ENCODE measurements around the gene MKX. TPM values are rescaled to one million over a fixed set of nuclear protein-coding genes. Genes with fewer than 3 reads are reported as not detected.

The MKX gene
- total and polyA plus RNA-seq, 2 donors (not counting 3 experiments of a cell fraction or from before 2014, with no cell fraction given): not detected

DNA sequence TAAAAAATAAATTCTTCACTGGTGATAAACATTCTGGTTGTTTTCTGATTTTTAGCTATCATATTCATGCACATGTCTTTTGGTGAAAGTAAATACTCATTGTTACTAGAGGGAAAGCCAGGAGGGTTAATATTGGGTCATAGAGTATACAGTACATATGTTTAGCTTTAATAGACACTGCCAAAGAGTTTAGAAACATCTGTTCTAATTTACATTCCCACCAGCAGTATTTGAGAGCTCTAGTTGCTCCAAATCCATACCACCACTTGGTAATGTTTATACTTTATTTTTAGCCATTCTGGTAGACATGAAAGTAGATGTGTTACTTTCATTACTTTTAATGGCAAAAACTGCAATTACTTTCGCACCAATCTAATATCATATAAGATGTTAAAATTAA lies 108.8 kb downstream of the MKX start:
- H3K36me3 ChIP-seq (ENCODE audit: control insufficient read depth in 2 of 2, extremely low read depth in 1 of 2, insufficient read depth in 2 of 2, low read length in 2 of 2): no peaks in the 10 kb centered on the region
- FAIRE-seq (no peak), DNase-seq (ENCODE audit: low read depth, low spot score) (no peak)
- dilution Hi-C loops (cut with MboI; ENCODE audit: extremely low pct_ligation_motif_present, low sequenced_read_pairs) (no loop called here), intact Hi-C loops (cut with micrococcal nuclease) (no loop called here)
- H3K9ac ChIP-seq (replicated peaks; ENCODE audit: extremely low read depth, insufficient read depth, low read length): no peak overlapping the region
- no peaks in the 10 kb centered on the region for H3K4me1 ChIP-seq (ENCODE audit: control insufficient read depth, extremely low read depth, insufficient read depth, low read length)
- no peaks in the 10 kb centered on the region for H3K79me2 ChIP-seq (ENCODE audit: control insufficient read depth, insufficient read depth, low read length)
- H3K9me1 ChIP-seq (replicated peaks; ENCODE audit: control insufficient read depth, extremely low read depth, insufficient read depth, low read length): no peaks in the 10 kb centered on the region
- H3K4me3 ChIP-seq (replicated peaks in 1 of 3; ENCODE audit: insufficient read depth in 1 of 3, low read depth in 1 of 3, low read length in 3 of 3): no peak overlapping the region
- POLR2A ChIA-PET: no interaction called here
- no peaks in the 10 kb centered on the region for H3K9me3 ChIP-seq (replicated peaks; ENCODE audit: control insufficient read depth, insufficient read depth, low read length)
- no TSS peak for BruUV-seq (replicated peaks)
- no peak overlapping the region for H3K27ac ChIP-seq (ENCODE audit: insufficient read depth, low read depth, low read length)
- CTCF ChIA-PET: no interaction called here
- TF ChIP-seq FOS (IDR thresholded peaks at IDR 0.05; ENCODE audit: borderline replicate concordance, insufficient read depth, low read length) (no peak), MYC (IDR thresholded peaks at IDR 0.05; ENCODE audit: low read depth, low read length) (no peak)
- TF ChIP-seq, protein P1, sequence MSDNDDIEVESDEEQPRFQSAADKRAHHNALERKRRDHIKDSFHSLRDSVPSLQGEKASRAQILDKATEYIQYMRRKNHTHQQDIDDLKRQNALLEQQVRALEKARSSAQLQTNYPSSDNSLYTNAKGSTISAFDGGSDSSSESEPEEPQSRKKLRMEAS (IDR thresholded peaks at IDR 0.05; ENCODE audit: insufficient read depth, insufficient read length): no peak
- H3K4me2 ChIP-seq (ENCODE audit: insufficient read depth, low read length): no peak overlapping the region
- no peak overlapping the region for H2AFZ ChIP-seq (ENCODE audit: low read depth, low read length)
- no peaks in the 10 kb centered on the region for H4K20me1 ChIP-seq (replicated peaks; ENCODE audit: control insufficient read depth, extremely low read depth, insufficient read depth, low read length)
- H3K27me3 ChIP-seq (ENCODE audit: control insufficient read depth in 2 of 2, insufficient read depth in 2 of 2, low read length in 2 of 2): peaks cover 0 to 4% of the 10 kb centered on the region in 2 experiments

DNA sequence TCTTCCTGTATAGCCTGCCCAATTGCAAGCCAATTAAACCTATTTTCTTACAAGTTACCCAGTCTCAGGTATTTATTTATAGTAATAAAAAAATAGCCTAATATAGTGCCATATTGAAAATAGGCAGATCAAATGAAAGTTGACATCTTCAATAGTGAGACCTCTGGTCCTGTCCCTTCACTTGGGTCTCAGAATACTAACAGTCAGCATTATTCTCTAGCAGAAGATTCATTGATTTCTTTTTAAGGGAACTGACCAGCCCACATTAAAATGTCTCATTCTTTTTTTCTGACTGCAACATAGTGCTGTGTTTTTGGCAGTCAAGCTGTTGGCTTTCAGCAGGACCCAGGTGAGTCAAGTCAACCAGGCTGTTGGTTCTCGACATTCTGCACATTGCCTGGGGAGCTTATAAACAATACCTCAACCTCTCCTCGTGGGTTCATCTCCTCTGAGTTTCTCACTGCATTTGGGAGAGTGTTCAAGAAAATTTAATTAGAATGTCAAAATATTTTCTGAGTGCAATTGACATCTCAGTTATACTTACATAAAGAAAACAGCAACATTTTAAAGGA lies 109.8 kb downstream of the MKX start:
- ChIA-PET CTCF (no interaction called here), POLR2A (no interaction called here)
- Histone ChIP-seq H3K9me3 (replicated peaks; ENCODE audit: control insufficient read depth, insufficient read depth, low read length) (no peaks in the 10 kb centered on the region), H3K27me3 (ENCODE audit: control insufficient read depth in 2 of 2, insufficient read depth in 2 of 2, low read length in 2 of 2) (no peaks in the 10 kb centered on the region), H3K79me2 (ENCODE audit: control insufficient read depth, insufficient read depth, low read length) (no peaks in the 10 kb centered on the region), H3K4me3 (replicated peaks in 1 of 3; ENCODE audit: insufficient read depth in 1 of 3, low read depth in 1 of 3, low read length in 3 of 3) (no peak overlapping the region), H3K9ac (replicated peaks; ENCODE audit: extremely low read depth, insufficient read depth, low read length) (no peak overlapping the region), H4K20me1 (replicated peaks; ENCODE audit: control insufficient read depth, extremely low read depth, insufficient read depth, low read length) (no peaks in the 10 kb centered on the region), H3K4me2 (ENCODE audit: insufficient read depth, low read length) (no peak overlapping the region), H3K27ac (ENCODE audit: insufficient read depth, low read depth, low read length) (no peak overlapping the region), H3K4me1 (ENCODE audit: control insufficient read depth, extremely low read depth, insufficient read depth, low read length) (no peaks in the 10 kb centered on the region), H3K36me3 (ENCODE audit: control insufficient read depth in 2 of 2, extremely low read depth in 1 of 2, insufficient read depth in 2 of 2, low read length in 2 of 2) (no peaks in the 10 kb centered on the region), H3K9me1 (replicated peaks; ENCODE audit: control insufficient read depth, extremely low read depth, insufficient read depth, low read length) (no peaks in the 10 kb centered on the region), H2AFZ (ENCODE audit: low read depth, low read length) (no peak overlapping the region)
- no TSS peak for BruUV-seq (replicated peaks)
- DNase-seq (ENCODE audit: low read depth, low spot score) (no peak), FAIRE-seq (no peak)
- TF ChIP-seq, protein P1 (IDR thresholded peaks at IDR 0.05; ENCODE audit: insufficient read depth, insufficient read length): no peak
- no peak for TF ChIP-seq JUN (IDR thresholded peaks at IDR 0.05; ENCODE audit: borderline replicate concordance, insufficient read depth, insufficient read length, low read depth)
- TF ChIP-seq POLR2A (IDR thresholded peaks at IDR 0.05; ENCODE audit: low read depth, low read length): no peak
- TF ChIP-seq FOS (IDR thresholded peaks at IDR 0.05; ENCODE audit: borderline replicate concordance, insufficient read depth, low read length): no peak
- no peak for TF ChIP-seq GATA2 (IDR thresholded peaks at IDR 0.05; ENCODE audit: insufficient read depth, insufficient read length, low read depth, low read length)
- TF ChIP-seq MYC (IDR thresholded peaks at IDR 0.05; ENCODE audit: low read depth, low read length): no peak
- TF ChIP-seq EZH2 (IDR thresholded peaks at IDR 0.05; ENCODE audit: borderline replicate concordance, low read depth, low read length, severe bottlenecking): no peak
- no peak for TF ChIP-seq POLR2AphosphoS5 (IDR thresholded peaks at IDR 0.05; ENCODE audit: insufficient read depth, low read depth, low read length)
- TF ChIP-seq, protein P2, sequence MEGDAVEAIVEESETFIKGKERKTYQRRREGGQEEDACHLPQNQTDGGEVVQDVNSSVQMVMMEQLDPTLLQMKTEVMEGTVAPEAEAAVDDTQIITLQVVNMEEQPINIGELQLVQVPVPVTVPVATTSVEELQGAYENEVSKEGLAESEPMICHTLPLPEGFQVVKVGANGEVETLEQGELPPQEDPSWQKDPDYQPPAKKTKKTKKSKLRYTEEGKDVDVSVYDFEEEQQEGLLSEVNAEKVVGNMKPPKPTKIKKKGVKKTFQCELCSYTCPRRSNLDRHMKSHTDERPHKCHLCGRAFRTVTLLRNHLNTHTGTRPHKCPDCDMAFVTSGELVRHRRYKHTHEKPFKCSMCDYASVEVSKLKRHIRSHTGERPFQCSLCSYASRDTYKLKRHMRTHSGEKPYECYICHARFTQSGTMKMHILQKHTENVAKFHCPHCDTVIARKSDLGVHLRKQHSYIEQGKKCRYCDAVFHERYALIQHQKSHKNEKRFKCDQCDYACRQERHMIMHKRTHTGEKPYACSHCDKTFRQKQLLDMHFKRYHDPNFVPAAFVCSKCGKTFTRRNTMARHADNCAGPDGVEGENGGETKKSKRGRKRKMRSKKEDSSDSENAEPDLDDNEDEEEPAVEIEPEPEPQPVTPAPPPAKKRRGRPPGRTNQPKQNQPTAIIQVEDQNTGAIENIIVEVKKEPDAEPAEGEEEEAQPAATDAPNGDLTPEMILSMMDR (IDR thresholded peaks at IDR 0.05; ENCODE audit: extremely low read depth in 1 of 2, insufficient read depth in 1 of 2, low read depth in 1 of 2, low read length in 2 of 2): no peak
- dilution Hi-C loops (cut with MboI; ENCODE audit: extremely low pct_ligation_motif_present, low sequenced_read_pairs): no loop called here
- intact Hi-C loops (cut with micrococcal nuclease): no loop called here

Measured in endothelial cell of umbilical vein (primary cell).